DOHH2 (cell line): ENCODE results near the gene IER3.

Experiments
- H3F3A ChIP-seq: fragments of 200-600 bp; sonication (generic), shearing (Covaris generic); 2 replicates; pipeline ENCODE4 v1.6.0; 2016; ENCODE audit warnings: antibody characterized with exemption, mild to moderate bottlenecking; ENCODE audit not compliant: control insufficient read depth, insufficient read depth
- H3K27ac ChIP-seq: fragments of 200-600 bp; sonication (generic); 2 replicates; pipeline ENCODE4 v1.5.1; 2014; ENCODE audit warnings: low read depth, mild to moderate bottlenecking, low read length, moderate library complexity
- H3K27me3 ChIP-seq: fragments of 200-600 bp; sonication (generic); 2 replicates; pipeline ENCODE4 v1.6.1; 2014; ENCODE audit warnings: mild to moderate bottlenecking, low read length, mixed read lengths; ENCODE audit not compliant: control insufficient read depth
- H3K36me3 ChIP-seq: fragments of 200-600 bp; sonication (generic); 2 replicates; pipeline ENCODE4 v1.6.1; 2014; ENCODE audit warnings: mild to moderate bottlenecking, low read length, moderate library complexity, mixed read lengths; ENCODE audit not compliant: control insufficient read depth
- H3K4me1 ChIP-seq: fragments of 200-600 bp; sonication (generic); 2 replicates; pipeline ENCODE4 v1.6.1; 2014; ENCODE audit warnings: mild to moderate bottlenecking, low read length, mixed read lengths; ENCODE audit not compliant: control insufficient read depth
- H3K4me2 ChIP-seq: fragments of 200-600 bp; sonication (generic); 2 replicates; pipeline ENCODE4 v1.6.0; 2014; ENCODE audit warnings: mild to moderate bottlenecking, low read length, moderate library complexity
- H3K4me3 ChIP-seq: fragments of 200-600 bp; sonication (generic); 2 replicates; pipeline ENCODE4 v1.5.1; 2014; ENCODE audit warnings: mild to moderate bottlenecking, low read length, mixed read lengths
- H3K79me2 ChIP-seq: fragments of 200-600 bp; sonication (generic); 2 replicates; pipeline ENCODE4 v1.6.1; 2014; ENCODE audit warnings: mild to moderate bottlenecking, low read length, mixed read lengths; ENCODE audit not compliant: control insufficient read depth
- H3K9me2 ChIP-seq: fragments of 200-600 bp; sonication (generic); replicated peaks from 2 replicates; pipeline ENCODE4 v1.6.1; 2014; ENCODE audit warnings: mild to moderate bottlenecking, low read length, mixed read lengths; ENCODE audit not compliant: control insufficient read depth
- H3K9me3 ChIP-seq: fragments of 200-600 bp; sonication (generic); 2 replicates; pipeline ENCODE4 v1.6.1; 2014; ENCODE audit warnings: antibody characterized with exemption, low read length, mixed read lengths; ENCODE audit not compliant: control insufficient read depth, insufficient read depth
- H4K20me1 ChIP-seq: fragments of 200-600 bp; sonication (generic); 2 replicates; pipeline ENCODE4 v1.6.0; 2014; ENCODE audit warnings: low read depth, mild to moderate bottlenecking, antibody characterized with exemption, low read length, moderate library complexity; ENCODE audit not compliant: control insufficient read depth, insufficient read depth
- EZH2phosphoT487 ChIP-seq: fragments of 200-600 bp; sonication (generic); IDR thresholded peaks from 2 replicates; pipeline ENCODE4 v1.6.1; 2017; ENCODE audit warnings: borderline replicate concordance, mild to moderate bottlenecking, antibody characterized with exemption, low read length, moderate library complexity, mixed read lengths
- TF ChIP-seq, protein P1 (sequence below): fragments of 200-600 bp; sonication (generic); IDR thresholded peaks from one replicate; pipeline ENCODE4 v1.5.1; 2014; ENCODE audit warnings: antibody characterized with exemption, mild to moderate bottlenecking, low read depth, low read length; ENCODE audit not compliant: poor library complexity, severe bottlenecking

The IER3 gene

DNA sequence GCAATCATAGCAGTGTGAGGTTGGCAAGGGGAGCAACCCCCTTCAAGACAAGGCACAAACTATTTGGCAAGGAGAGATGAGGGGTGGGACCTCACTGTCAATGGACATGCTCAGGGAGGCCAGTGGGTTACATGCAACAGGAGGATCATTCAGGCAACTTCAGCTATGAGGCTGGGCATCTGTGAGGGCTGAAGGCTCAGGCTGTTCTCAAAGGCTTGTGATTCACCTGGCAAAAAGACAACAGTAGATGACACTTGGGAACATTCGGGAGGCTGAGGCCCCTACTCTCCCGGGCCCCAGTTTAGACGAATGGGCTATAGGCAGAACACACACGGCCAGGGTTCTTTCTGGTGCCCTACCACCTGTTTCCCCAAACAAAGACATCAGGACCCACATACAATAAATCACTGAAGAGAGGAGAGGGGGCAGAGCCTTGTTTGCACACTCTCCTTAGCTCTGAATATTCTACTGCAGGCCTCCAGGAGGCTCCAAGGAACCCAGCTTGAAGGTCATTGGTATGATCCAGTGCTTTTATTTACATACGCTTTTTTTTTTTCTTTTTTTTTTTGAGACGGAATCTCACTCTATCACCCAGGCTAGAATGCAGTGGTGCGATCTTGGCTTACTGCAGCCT lies 16.3 kb downstream of the IER3 start:
- Histone ChIP-seq H3F3A (peaks cover 58% of the 10 kb centered on the region), H3K4me2 (no peak overlapping the region), H3K36me3 (peaks cover 66% of the 10 kb centered on the region), H3K27ac (no peak overlapping the region), H3K79me2 (peaks cover 23% of the 10 kb centered on the region), H3K9me2 (no peaks in the 10 kb centered on the region), H3K9me3 (no peaks in the 10 kb centered on the region), H3K4me1 (peaks cover 42% of the 10 kb centered on the region), H4K20me1 (peaks cover 10% of the 10 kb centered on the region), H3K4me3 (no peak overlapping the region), H3K27me3 (no peaks in the 10 kb centered on the region)
- TF ChIP-seq EZH2phosphoT487: no peak
- TF ChIP-seq, protein P1, sequence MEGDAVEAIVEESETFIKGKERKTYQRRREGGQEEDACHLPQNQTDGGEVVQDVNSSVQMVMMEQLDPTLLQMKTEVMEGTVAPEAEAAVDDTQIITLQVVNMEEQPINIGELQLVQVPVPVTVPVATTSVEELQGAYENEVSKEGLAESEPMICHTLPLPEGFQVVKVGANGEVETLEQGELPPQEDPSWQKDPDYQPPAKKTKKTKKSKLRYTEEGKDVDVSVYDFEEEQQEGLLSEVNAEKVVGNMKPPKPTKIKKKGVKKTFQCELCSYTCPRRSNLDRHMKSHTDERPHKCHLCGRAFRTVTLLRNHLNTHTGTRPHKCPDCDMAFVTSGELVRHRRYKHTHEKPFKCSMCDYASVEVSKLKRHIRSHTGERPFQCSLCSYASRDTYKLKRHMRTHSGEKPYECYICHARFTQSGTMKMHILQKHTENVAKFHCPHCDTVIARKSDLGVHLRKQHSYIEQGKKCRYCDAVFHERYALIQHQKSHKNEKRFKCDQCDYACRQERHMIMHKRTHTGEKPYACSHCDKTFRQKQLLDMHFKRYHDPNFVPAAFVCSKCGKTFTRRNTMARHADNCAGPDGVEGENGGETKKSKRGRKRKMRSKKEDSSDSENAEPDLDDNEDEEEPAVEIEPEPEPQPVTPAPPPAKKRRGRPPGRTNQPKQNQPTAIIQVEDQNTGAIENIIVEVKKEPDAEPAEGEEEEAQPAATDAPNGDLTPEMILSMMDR: no peak

DNA sequence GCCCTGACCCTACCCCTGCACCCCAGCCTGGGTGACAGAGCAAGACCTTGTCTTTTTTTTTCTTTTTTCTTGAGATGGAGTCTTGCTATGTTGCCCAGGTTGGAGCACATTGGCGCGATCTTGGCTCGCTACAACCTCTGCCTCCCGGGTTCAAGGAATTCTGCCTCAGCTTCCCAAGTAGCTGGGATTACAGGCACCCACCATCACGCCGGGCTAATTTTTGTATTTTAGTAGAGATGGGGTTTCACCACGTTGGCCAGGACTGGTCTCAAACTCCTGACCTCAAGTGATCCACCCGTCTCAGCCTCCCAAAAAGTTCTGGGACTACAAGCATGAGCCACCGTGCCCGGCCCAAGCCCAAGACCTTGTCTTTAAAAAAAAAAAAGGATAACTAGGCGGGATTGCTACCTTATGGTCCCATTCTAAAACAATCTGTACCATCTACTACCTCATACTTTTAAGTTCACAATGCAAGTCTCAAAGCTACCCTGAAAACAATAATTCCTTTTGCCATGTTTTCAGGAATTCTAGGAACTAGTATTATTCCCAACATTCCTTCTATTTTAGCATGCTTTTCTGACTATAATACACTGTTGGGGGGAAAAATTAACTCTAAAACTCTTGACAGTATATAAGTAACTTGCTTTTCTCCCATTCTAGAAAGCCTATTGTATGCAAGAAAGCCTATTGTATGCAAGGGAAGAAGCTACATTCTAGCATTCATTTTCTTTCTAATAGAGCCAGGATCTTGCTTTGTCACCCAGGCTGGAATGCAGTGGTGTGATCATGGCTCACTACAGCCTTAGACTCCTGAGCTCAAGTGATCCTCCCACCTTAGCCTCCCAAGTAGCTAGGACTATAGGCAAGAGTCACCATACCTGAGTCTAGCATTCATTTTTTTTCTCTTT lies 17.6 kb downstream of the IER3 start:
- peaks cover 72% of the 10 kb centered on the region for H3K36me3 ChIP-seq
- peaks cover 49% of the 10 kb centered on the region for H3K4me1 ChIP-seq
- no peak overlapping the region for H3K27ac ChIP-seq

DNA sequence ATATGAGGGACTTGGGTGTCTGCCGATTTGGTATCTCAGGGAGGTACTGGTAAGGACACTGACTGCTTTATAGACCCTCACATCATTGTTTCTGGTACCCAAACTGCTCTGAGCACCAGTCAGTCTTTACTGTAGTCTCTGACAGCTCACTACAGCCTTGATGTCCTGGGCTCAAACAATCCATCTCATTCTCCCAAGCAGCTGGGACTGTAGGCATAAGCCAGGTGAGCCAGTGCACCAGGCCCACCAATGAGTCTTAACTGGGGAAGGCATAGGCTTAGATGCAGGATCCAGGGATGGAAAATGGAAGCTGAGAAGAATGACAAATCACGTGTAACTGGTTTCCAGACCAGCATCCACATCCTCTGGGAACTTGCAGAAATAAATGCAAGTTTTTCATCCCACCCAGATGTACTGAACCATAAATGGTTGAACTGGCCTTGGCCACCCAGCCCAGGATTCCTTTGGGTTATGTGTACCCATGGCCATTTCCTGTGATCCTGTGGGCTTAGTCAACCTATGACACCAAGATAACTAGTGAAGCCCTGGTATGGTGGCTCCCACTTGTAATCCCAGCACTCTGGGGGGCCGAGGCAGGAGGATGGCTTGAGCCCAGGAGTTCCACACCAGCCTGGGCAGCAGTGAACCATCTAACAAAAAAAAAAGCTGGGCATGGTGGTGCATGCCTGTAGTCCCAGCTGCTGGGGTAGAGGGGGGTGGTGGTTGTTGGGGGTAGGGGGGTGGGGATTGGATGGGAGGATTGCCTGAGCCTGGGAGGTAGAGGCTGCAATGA lies 18.4 kb downstream of the IER3 start:
- Histone ChIP-seq H3F3A (peaks cover 70% of the 10 kb centered on the region), H3K4me2 (no peak overlapping the region), H3K9me3 (no peaks in the 10 kb centered on the region), H3K79me2 (peaks cover 43% of the 10 kb centered on the region), H3K36me3 (peaks cover 79% of the 10 kb centered on the region), H3K27ac (peak overlapping the region; percentile 11; the same call in 1 of the 2 replicates), H3K4me3 (no peak overlapping the region), H3K27me3 (no peaks in the 10 kb centered on the region), H4K20me1 (peaks cover 18% of the 10 kb centered on the region), H3K9me2 (no peaks in the 10 kb centered on the region), H3K4me1 (peaks cover 41% of the 10 kb centered on the region)
- TF ChIP-seq, protein P1: no peak
- TF ChIP-seq EZH2phosphoT487: no peak

More for the DNA sequence above, 17.6 kb downstream of the IER3 start:
- H3K9me3 ChIP-seq: no peaks in the 10 kb centered on the region
- H3F3A ChIP-seq: peaks cover 66% of the 10 kb centered on the region
- H3K79me2 ChIP-seq: peaks cover 36% of the 10 kb centered on the region
- no peaks in the 10 kb centered on the region for H3K27me3 ChIP-seq
- no peak overlapping the region for H3K4me3 ChIP-seq
- H4K20me1 ChIP-seq: peaks cover 15% of the 10 kb centered on the region
- H3K9me2 ChIP-seq: no peaks in the 10 kb centered on the region
- no peak for TF ChIP-seq EZH2phosphoT487
- TF ChIP-seq, protein P1: no peak
- no peak overlapping the region for H3K4me2 ChIP-seq
